ENCODE results near the gene R3HDM2.
"Not testable (repeated sequence)": the region's sequence is repeated elsewhere in the genome, so short reads cannot be mapped to it uniquely, and the experiment has no call there.

Gene R3HDM2

GRCh38 chr12:57452937-57453509 lies 22.2 kb upstream of the R3HDM2 start:
- DNase-seq (ENCODE audit: low read depth) = no peak

- no peak for DNase-seq (ENCODE audit: low read depth)
These were observed 21.5 kb upstream of the R3HDM2 start for GRCh38 chr12:57452181-57452936.

- DNase-seq (ENCODE audit: low read depth) = no peak
These were observed 20.5 kb upstream of the R3HDM2 start for GRCh38 chr12:57451233-57451778.

GRCh38 chr12:57450057-57450456 lies 19.2 kb upstream of the R3HDM2 start:
- DNase-seq (ENCODE audit: low read depth) = no peak

- no peak for DNase-seq (ENCODE audit: low read depth)
These were observed 18.5 kb upstream of the R3HDM2 start for GRCh38 chr12:57449375-57449774.

GRCh38 chr12:57448669-57449068 lies 17.8 kb upstream of the R3HDM2 start:
- no peak for DNase-seq (ENCODE audit: low read depth)

- no peak for DNase-seq (ENCODE audit: low read depth)
These were observed 15.6 kb upstream of the R3HDM2 start for GRCh38 chr12:57446292-57446960.

GRCh38 chr12:57444744-57445143 lies 13.9 kb upstream of the R3HDM2 start:
- DNase-seq (ENCODE audit: low read depth) = no peak

- not testable (repeated sequence) for DNase-seq (ENCODE audit: low read depth)
These were observed 13.5 kb upstream of the R3HDM2 start for GRCh38 chr12:57444337-57444736.

GRCh38 chr12:57441846-57442427 lies 11.1 kb upstream of the R3HDM2 start:
- DNase-seq (ENCODE audit: low read depth) = no peak

GRCh38 chr12:57441393-57441792 lies 10.6 kb upstream of the R3HDM2 start:
- not testable (repeated sequence) for DNase-seq (ENCODE audit: low read depth)

- DNase-seq (ENCODE audit: low read depth) = no peak
These were observed 9.0 kb upstream of the R3HDM2 start for GRCh38 chr12:57439762-57440266.

GRCh38 chr12:57438400-57438799 lies 7.6 kb upstream of the R3HDM2 start:
- no peak for DNase-seq (ENCODE audit: low read depth)

- DNase-seq (ENCODE audit: low read depth) = no peak
These were observed 4.5 kb upstream of the R3HDM2 start for GRCh38 chr12:57435293-57435692.

GRCh38 chr12:57434517-57435223 lies 3.8 kb upstream of the R3HDM2 start, which contains the start of gene INHBC:
Gene INHBC, plus strand, starts transcription at chr12:57434784. Its CDS starts 103 bp downstream, at chr12:57434887.
- no peak for DNase-seq (ENCODE audit: low read depth)

GRCh38 chr12:57433370-57433769 lies 2.5 kb upstream of the R3HDM2 start:
- no peak for DNase-seq (ENCODE audit: low read depth)

- DNase-seq (ENCODE audit: low read depth) = no peak
These were observed 878 bp upstream of the R3HDM2 start for GRCh38 chr12:57431654-57432188.

- DNase-seq (ENCODE audit: low read depth) = peak; percentile 14
These were observed 522 bp downstream of the R3HDM2 start for GRCh38 chr12:57430112-57430930.

GRCh38 chr12:57429473-57430111 lies 1.3 kb downstream of the R3HDM2 start:
- DNase-seq (ENCODE audit: low read depth) = no peak

- DNase-seq (ENCODE audit: low read depth) = no peak
These were observed 1.9 kb downstream of the R3HDM2 start for GRCh38 chr12:57428965-57429364.
